HepG2 (cell line): ENCODE data around the gene PDIK1L. TPM values are rescaled to one million over a fixed set of nuclear protein-coding genes. Genes with fewer than 3 reads are reported as not detected.

ENCODE experiments used
- CCAR2 ChIP-seq: fragments of 200-400 bp; formaldehyde crosslinking; optimal IDR thresholded peaks from 2 replicates; pipeline ENCODE3; 2018; ENCODE audit warnings: low read depth, mild to moderate bottlenecking, low read length, moderate library complexity
- ETV5 ChIP-seq: IDR thresholded peaks from 2 replicates; pipeline ENCODE4 v1.6.1; 2018; ENCODE audit warnings: missing biosample characterization, missing genetic modification reagents, inconsistent platforms, borderline replicate concordance
- ETV6 ChIP-seq: sonication (generic); formaldehyde crosslinking; conservative IDR thresholded peaks from 2 replicates; pipeline ENCODE4 v1.4.0; 2020; ENCODE audit warnings: missing genetic modification reagents
- FOXC1 ChIP-seq: sonication (generic); formaldehyde crosslinking; IDR thresholded peaks from 2 replicates; pipeline ENCODE4 v1.8.0; 2022; ENCODE audit warnings: mild to moderate bottlenecking, missing genetic modification reagents, borderline replicate concordance
- GABPB1 ChIP-seq: IDR thresholded peaks from 2 replicates; pipeline ENCODE4 v1.6.1; 2016; ENCODE audit warnings: mild to moderate bottlenecking, missing genetic modification reagents, moderate library complexity, missing compliant biosample characterization
- HES4 ChIP-seq: sonication (generic); formaldehyde crosslinking; IDR thresholded peaks from 2 replicates; pipeline ENCODE4 v1.9.0; 2021; ENCODE audit warnings: mild to moderate bottlenecking, missing genetic modification reagents, borderline replicate concordance
- IRF2 ChIP-seq: IDR thresholded peaks from 2 replicates; pipeline ENCODE4 v1.6.1; 2018; ENCODE audit warnings: missing genetic modification reagents, missing compliant biosample characterization
- KDM5B ChIP-seq: sonication (generic); formaldehyde crosslinking; IDR thresholded peaks from 2 replicates; pipeline ENCODE4 v1.4.0; 2020; ENCODE audit warnings: missing genetic modification reagents, mild to moderate bottlenecking, borderline replicate concordance
- KMT2A ChIP-seq: sonication (generic); formaldehyde crosslinking; IDR thresholded peaks from 2 replicates; pipeline ENCODE4 v1.4.0; 2020; ENCODE audit warnings: missing genetic modification reagents
- MTERF4 ChIP-seq: sonication (generic); formaldehyde crosslinking; IDR thresholded peaks from 2 replicates; pipeline ENCODE4 v1.8.0; 2023; ENCODE audit warnings: mild to moderate bottlenecking, missing genetic modification reagents
- MTF1 ChIP-seq: sonication (generic); formaldehyde crosslinking; IDR thresholded peaks from 2 replicates; pipeline ENCODE4 v1.5.0; 2020; ENCODE audit warnings: missing genetic modification reagents
- NR2F1 ChIP-seq, 2 experiments: fragments of 450-650 bp in 1 of 2; formaldehyde crosslinking in 1 of 2; IDR thresholded peaks; 2 replicates each; pipeline versions ENCODE4 v1.5.0 to v1.6.1; 2016 to 2020; ENCODE audit warnings: mild to moderate bottlenecking in 1 of 2, missing compliant biosample characterization in 1 of 2, missing genetic modification reagents in 1 of 2, moderate library complexity in 1 of 2
- PBX2 ChIP-seq: IDR thresholded peaks from 2 replicates; pipeline ENCODE4 v1.6.1; 2016; ENCODE audit warnings: control low read depth
- RBM39 ChIP-seq: fragments of 200-400 bp; formaldehyde crosslinking; IDR thresholded peaks from one replicate; pipeline ENCODE4 v1.6.1; 2018; ENCODE audit warnings: antibody characterized with exemption, mild to moderate bottlenecking, low read depth, low read length; ENCODE audit not compliant: poor library complexity, severe bottlenecking
- SKI ChIP-seq: fragments of 450-650 bp; IDR thresholded peaks from one replicate; pipeline ENCODE4 v1.6.1; 2018; ENCODE audit warnings: mild to moderate bottlenecking; ENCODE audit not compliant: partially characterized antibody
- SMAD1 ChIP-seq: sonication (generic); formaldehyde crosslinking; IDR thresholded peaks from 2 replicates; pipeline ENCODE4 v1.4.0; 2020; ENCODE audit warnings: missing genetic modification reagents, low read depth, mild to moderate bottlenecking, borderline replicate concordance
- SNAPC2 ChIP-seq: sonication (generic); formaldehyde crosslinking; IDR thresholded peaks from 2 replicates; pipeline ENCODE4 v1.8.1; 2022; ENCODE audit warnings: mild to moderate bottlenecking, missing genetic modification reagents
- TFE3 ChIP-seq: IDR thresholded peaks from 2 replicates; pipeline ENCODE4 v1.6.1; 2016
- U2AF2 ChIP-seq: fragments of 200-400 bp; formaldehyde crosslinking; IDR thresholded peaks from 2 replicates; pipeline ENCODE4 v1.6.1; 2017; ENCODE audit warnings: low read depth, mild to moderate bottlenecking, low read length
- ZBTB8A ChIP-seq: sonication (generic); formaldehyde crosslinking; IDR thresholded peaks from 2 replicates; pipeline ENCODE4 v1.4.0; 2020; ENCODE audit warnings: mild to moderate bottlenecking, low read depth, missing genetic modification reagents, borderline replicate concordance
- ZNF230 ChIP-seq: sonication (generic); formaldehyde crosslinking; IDR thresholded peaks from 2 replicates; pipeline ENCODE4 v1.4.0; 2020; ENCODE audit warnings: mild to moderate bottlenecking, missing genetic modification reagents
- ZNF30 ChIP-seq: sonication (generic); formaldehyde crosslinking; IDR thresholded peaks from 2 replicates; pipeline ENCODE4 v1.5.0; 2020; ENCODE audit warnings: mild to moderate bottlenecking, missing genetic modification reagents
- ZNF839 ChIP-seq: sonication (generic); formaldehyde crosslinking; IDR thresholded peaks from 2 replicates; pipeline ENCODE4 v1.4.0; 2020; ENCODE audit warnings: missing genetic modification reagents, mild to moderate bottlenecking, borderline replicate concordance
- ZSCAN5A ChIP-seq: sonication (generic); formaldehyde crosslinking; IDR thresholded peaks from 2 replicates; pipeline ENCODE4 v1.8.0; 2022; ENCODE audit warnings: mild to moderate bottlenecking, missing genetic modification reagents, borderline replicate concordance
- polyA plus RNA-seq, 8 experiments: library from polyadenylated mRNA; depleted of rRNA in 3 of 8; stranded (reverse) in 7 of 8; unstranded in 1 of 8; fragments of >200 nt; fragmentation: Illumina TruSeq in 4 of 8; extraction: Trizol in 4 of 8; gene quantifications; 2 replicates each; pipeline versions ENCODE4 v1.2.1 to v1.2.3, GENCODE V29; 2011 to 2016; ENCODE audit warnings: low read depth in 4 of 8, missing spikeins in 1 of 8, mixed read lengths in 1 of 8; ENCODE audit not compliant: insufficient read depth in 1 of 8
- total RNA-seq, 5 experiments: library from RNA; depleted of rRNA; stranded (reverse); fragments of >200 nt; fragmentation: Illumina TruSeq; extraction: Trizol; gene quantifications; 2 replicates each; pipeline ENCODE4 v1.2.3, GENCODE V29; 2016; ENCODE audit warnings: low read depth in 1 of 5

Gene PDIK1L
- total and polyA plus RNA-seq, 2 of the 13 experiments (the other 11 are each of a cell fraction or from before 2014, with no cell fraction given), result 1.9 to 4.6 TPM

- TF ChIP-seq SMAD1, result peak; percentile 35; the same call in 1 of the 2 replicates
- no peak for TF ChIP-seq FOXC1 (CRISPR knock-in tag)
- no peak for TF ChIP-seq ZBTB8A
- peak; percentile 58 for TF ChIP-seq KMT2A
- TF ChIP-seq U2AF2, result no peak
- peak; percentile 66 for TF ChIP-seq GABPB1 (CRISPR knock-in tag)
- peak; percentile 53 for TF ChIP-seq HES4 (CRISPR knock-in tag)
- TF ChIP-seq SNAPC2 (CRISPR knock-in tag), result 0 out of 2 replicates have a peak, but pooled peaks have one; percentile 11
- peak; percentile 39 for TF ChIP-seq RBM39
- TF ChIP-seq ETV6 (CRISPR knock-in tag), result no peak
- no peak for TF ChIP-seq PBX2 (CRISPR knock-in tag)
- TF ChIP-seq IRF2 (CRISPR knock-in tag), result no peak
- no peak; the same call in 1 of the 2 replicates for TF ChIP-seq ZNF839
- no peak for TF ChIP-seq CCAR2
- peak; percentile 46 for TF ChIP-seq SKI
- no peak for TF ChIP-seq ZNF230 (CRISPR knock-in tag)
- no peak for TF ChIP-seq ZSCAN5A
- TF ChIP-seq TFE3, result 0 out of 2 replicates have a peak, but pooled peaks have one; percentile 45
- TF ChIP-seq ETV5 (CRISPR knock-in tag), result no peak
- peak; percentile 75; the same call in 1 of the 2 replicates for TF ChIP-seq MTERF4 (CRISPR knock-in tag)
- 0 out of 4 replicates have a peak, but pooled peaks of 1 of the 2 experiments have one; percentile 17 for TF ChIP-seq NR2F1 (CRISPR knock-in tag; IDR thresholded peaks at IDR 0.05)
- no peak for TF ChIP-seq ZNF30 (CRISPR knock-in tag)
- TF ChIP-seq MTF1 (CRISPR knock-in tag), result no peak
- peak; percentile 59; the same call in 1 of the 2 replicates for TF ChIP-seq KDM5B (CRISPR knock-in tag)
Observed at GRCh38 chr1:26110731-26111529, 694 bp upstream of the PDIK1L start (continued).
